Measurements from ENCODE around the gene ZNF93. TPM values are rescaled to one million over a fixed set of nuclear protein-coding genes. Genes with fewer than 3 reads are reported as not detected.
"Not testable (repeated sequence)": the region's sequence is repeated elsewhere in the genome, so short reads cannot be mapped to it uniquely, and the experiment has no call there.

ZNF93 gene
- 57.2 TPM for polyA plus RNA-seq (2013, experiment 1 of 2)
- polyA plus RNA-seq (2013, experiment 2 of 2) = 58.1 TPM

- Histone ChIP-seq H4K8ac (ENCODE audit: low read depth, low read length) (peak within 1 kb of the TSS; percentile 77), H2BK5ac (ENCODE audit: low read length) (peak within 1 kb of the TSS; percentile 49), H3K27me3 (ENCODE audit: insufficient read depth, low read length, poor library complexity) (no peaks in the 10 kb centered on the region), H3K79me1 (ENCODE audit: low read length) (no peaks in the 10 kb centered on the region), H4K5ac (ENCODE audit: low read length) (no peak within 1 kb of the TSS), H3K27ac (ENCODE audit: low read depth, low read length) (peak within 1 kb of the TSS; percentile 79), H2AK5ac (ENCODE audit: low read length) (no peak within 1 kb of the TSS), H3K4me3 (ENCODE audit: low read length) (peak within 1 kb of the TSS; percentile 90), H3K79me2 (ENCODE audit: control insufficient read depth, insufficient read depth, low read length) (peaks cover 46% of the 10 kb centered on the region), H3K56ac (ENCODE audit: low read length) (peak within 1 kb of the TSS; percentile 94), H2BK15ac (replicated peaks; ENCODE audit: low read depth) (no peak within 1 kb of the TSS), H3K18ac (ENCODE audit: low read length) (peak within 1 kb of the TSS; percentile 86), H3K4me2 (ENCODE audit: low read length) (peak within 1 kb of the TSS; percentile 15), H3K9ac (ENCODE audit: low read length) (peak within 1 kb of the TSS; percentile 80), H3K23ac (ENCODE audit: low read length) (no peak within 1 kb of the TSS), H3K36me3 (ENCODE audit: control insufficient read depth, insufficient read depth, low read length) (no peaks in the 10 kb centered on the region), H2BK120ac (ENCODE audit: low read depth, low read length) (peak within 1 kb of the TSS; percentile 1), H3K4ac (ENCODE audit: low read depth, low read length) (peak within 1 kb of the TSS; percentile 91), H3K4me1 (ENCODE audit: control insufficient read depth, low read depth, low read length) (peaks cover 2% of the 10 kb centered on the region)
- no CpG with 5 or more reads among the region's 35 CpGs for WGBS (ENCODE audit: extremely low coverage, insufficient coverage, low lambda C conversion rate)
- peak; percentile 99 for DNase-seq
Measured at GRCh38 chr19:19900729-19901444, at the start of gene ZNF93. ZNF93 (plus strand) TSS chr19:19900946; CDS start chr19:19901089, 143 bp downstream.

GRCh38 chr19:19851740-19852139, 49.0 kb upstream of the ZNF93 start:
- H3K79me2 ChIP-seq (ENCODE audit: control insufficient read depth, insufficient read depth, low read length); H3K4me3 ChIP-seq (ENCODE audit: low read length); H3K9ac ChIP-seq (ENCODE audit: low read length); H3K4me1 ChIP-seq (ENCODE audit: control insufficient read depth, low read depth, low read length); H2BK120ac ChIP-seq (ENCODE audit: low read depth, low read length); DNase-seq; H3K79me1 ChIP-seq (ENCODE audit: low read length); H3K4me2 ChIP-seq (ENCODE audit: low read length); H3K56ac ChIP-seq (ENCODE audit: low read length); H3K18ac ChIP-seq (ENCODE audit: low read length); H2BK15ac ChIP-seq (replicated peaks; ENCODE audit: low read depth); H2AK5ac ChIP-seq (ENCODE audit: low read length); H3K23ac ChIP-seq (ENCODE audit: low read length); H3K36me3 ChIP-seq (ENCODE audit: control insufficient read depth, insufficient read depth, low read length); H3K27ac ChIP-seq (ENCODE audit: low read depth, low read length); H4K5ac ChIP-seq (ENCODE audit: low read length); H3K27me3 ChIP-seq (ENCODE audit: insufficient read depth, low read length, poor library complexity); H3K4ac ChIP-seq (ENCODE audit: low read depth, low read length); H2BK5ac ChIP-seq (ENCODE audit: low read length); H4K8ac ChIP-seq (ENCODE audit: low read depth, low read length): not testable (repeated sequence)
- no CpG with 5 or more reads among the region's 2 CpGs for WGBS (ENCODE audit: extremely low coverage, insufficient coverage, low lambda C conversion rate)

GRCh38 chr19:19858751-19859150, 42.0 kb upstream of the ZNF93 start:
- Histone ChIP-seq H2BK15ac (replicated peaks; ENCODE audit: low read depth) (no peak overlapping the region), H3K4me2 (ENCODE audit: low read length) (no peak overlapping the region), H3K56ac (ENCODE audit: low read length) (no peak overlapping the region), H2AK5ac (ENCODE audit: low read length) (no peak overlapping the region), H3K79me2 (ENCODE audit: control insufficient read depth, insufficient read depth, low read length) (peaks cover 23% of the 10 kb centered on the region), H3K9ac (ENCODE audit: low read length) (no peak overlapping the region), H2BK5ac (ENCODE audit: low read length) (no peak overlapping the region), H3K36me3 (ENCODE audit: control insufficient read depth, insufficient read depth, low read length) (no peaks in the 10 kb centered on the region), H3K27ac (ENCODE audit: low read depth, low read length) (no peak overlapping the region), H3K79me1 (ENCODE audit: low read length) (peaks cover 1% of the 10 kb centered on the region), H3K27me3 (ENCODE audit: insufficient read depth, low read length, poor library complexity) (no peaks in the 10 kb centered on the region), H3K18ac (ENCODE audit: low read length) (no peak overlapping the region), H3K23ac (ENCODE audit: low read length) (no peak overlapping the region), H3K4me1 (ENCODE audit: control insufficient read depth, low read depth, low read length) (no peaks in the 10 kb centered on the region), H2BK120ac (ENCODE audit: low read depth, low read length) (no peak overlapping the region), H3K4me3 (ENCODE audit: low read length) (no peak overlapping the region), H3K4ac (ENCODE audit: low read depth, low read length) (no peak overlapping the region), H4K8ac (ENCODE audit: low read depth, low read length) (no peak overlapping the region), H4K5ac (ENCODE audit: low read length) (no peak overlapping the region)
- WGBS (ENCODE audit: extremely low coverage, insufficient coverage, low lambda C conversion rate) = no CpG with 5 or more reads among the region's 2 CpGs
- DNase-seq = no peak

- Histone ChIP-seq H2BK15ac (replicated peaks; ENCODE audit: low read depth) (no peak overlapping the region), H3K23ac (ENCODE audit: low read length) (no peak overlapping the region), H3K4me2 (ENCODE audit: low read length) (peak overlapping the region; percentile 61), H3K79me2 (ENCODE audit: control insufficient read depth, insufficient read depth, low read length) (peaks cover 23% of the 10 kb centered on the region), H3K4me3 (ENCODE audit: low read length) (peak overlapping the region; percentile 88), H2BK5ac (ENCODE audit: low read length) (no peak overlapping the region), H3K4me1 (ENCODE audit: control insufficient read depth, low read depth, low read length) (no peaks in the 10 kb centered on the region), H4K5ac (ENCODE audit: low read length) (no peak overlapping the region), H2AK5ac (ENCODE audit: low read length) (no peak overlapping the region), H3K27ac (ENCODE audit: low read depth, low read length) (no peak overlapping the region), H3K27me3 (ENCODE audit: insufficient read depth, low read length, poor library complexity) (no peaks in the 10 kb centered on the region), H2BK120ac (ENCODE audit: low read depth, low read length) (no peak overlapping the region), H3K9ac (ENCODE audit: low read length) (peak overlapping the region; percentile 94), H3K56ac (ENCODE audit: low read length) (peak overlapping the region; percentile 95), H3K4ac (ENCODE audit: low read depth, low read length) (peak overlapping the region; percentile 20), H3K79me1 (ENCODE audit: low read length) (peaks cover 1% of the 10 kb centered on the region), H3K36me3 (ENCODE audit: control insufficient read depth, insufficient read depth, low read length) (no peaks in the 10 kb centered on the region), H3K18ac (ENCODE audit: low read length) (no peak overlapping the region), H4K8ac (ENCODE audit: low read depth, low read length) (no peak overlapping the region)
- WGBS (ENCODE audit: extremely low coverage, insufficient coverage, low lambda C conversion rate) = no CpG with 5 or more reads among the region's 29 CpGs
- DNase-seq = peak; percentile 99
Measured at GRCh38 chr19:19860756-19861390, 39.9 kb upstream of the ZNF93 start.

- no peak within 1 kb of the TSS for H4K8ac ChIP-seq (ENCODE audit: low read depth, low read length)
- H2BK15ac ChIP-seq (replicated peaks; ENCODE audit: low read depth) = no peak within 1 kb of the TSS
- H3K18ac ChIP-seq (ENCODE audit: low read length) = peak within 1 kb of the TSS; percentile 78
- no peaks in the 10 kb centered on the region for H3K36me3 ChIP-seq (ENCODE audit: control insufficient read depth, insufficient read depth, low read length)
- H3K23ac ChIP-seq (ENCODE audit: low read length) = no peak within 1 kb of the TSS
- H3K79me1 ChIP-seq (ENCODE audit: low read length) = no peaks in the 10 kb centered on the region
- H2BK5ac ChIP-seq (ENCODE audit: low read length) = peak within 1 kb of the TSS; percentile 75
- no peak within 1 kb of the TSS for H2AK5ac ChIP-seq (ENCODE audit: low read length)
- H3K4me1 ChIP-seq (ENCODE audit: control insufficient read depth, low read depth, low read length) = no peaks in the 10 kb centered on the region
- H3K4ac ChIP-seq (ENCODE audit: low read depth, low read length) = peak within 1 kb of the TSS; percentile 90
- DNase-seq = peak; percentile 99
- no peak within 1 kb of the TSS for H2BK120ac ChIP-seq (ENCODE audit: low read depth, low read length)
- H3K79me2 ChIP-seq (ENCODE audit: control insufficient read depth, insufficient read depth, low read length) = peaks cover 44% of the 10 kb centered on the region
- peak within 1 kb of the TSS; percentile 92 for H3K4me3 ChIP-seq (ENCODE audit: low read length)
- peak within 1 kb of the TSS; percentile 99 for H3K56ac ChIP-seq (ENCODE audit: low read length)
- peak within 1 kb of the TSS; percentile 92 for H3K27ac ChIP-seq (ENCODE audit: low read depth, low read length)
- WGBS (ENCODE audit: extremely low coverage, insufficient coverage, low lambda C conversion rate) = no CpG with 5 or more reads among the region's 43 CpGs
- H3K9ac ChIP-seq (ENCODE audit: low read length) = peak within 1 kb of the TSS; percentile 99
- no peak within 1 kb of the TSS for H4K5ac ChIP-seq (ENCODE audit: low read length)
- H3K4me2 ChIP-seq (ENCODE audit: low read length) = peak within 1 kb of the TSS; percentile 56
- H3K27me3 ChIP-seq (ENCODE audit: insufficient read depth, low read length, poor library complexity) = no peaks in the 10 kb centered on the region
Measured at GRCh38 chr19:19865750-19866610, 34.8 kb upstream of the ZNF93 start, which contains the start of gene ZNF253. ZNF253 (plus strand) TSS chr19:19865882; CDS start chr19:19865997, 115 bp downstream.

Data from mesendoderm (in vitro differentiated cells).